ENCODE results near the gene NOSIP.

The NOSIP gene

DNA sequence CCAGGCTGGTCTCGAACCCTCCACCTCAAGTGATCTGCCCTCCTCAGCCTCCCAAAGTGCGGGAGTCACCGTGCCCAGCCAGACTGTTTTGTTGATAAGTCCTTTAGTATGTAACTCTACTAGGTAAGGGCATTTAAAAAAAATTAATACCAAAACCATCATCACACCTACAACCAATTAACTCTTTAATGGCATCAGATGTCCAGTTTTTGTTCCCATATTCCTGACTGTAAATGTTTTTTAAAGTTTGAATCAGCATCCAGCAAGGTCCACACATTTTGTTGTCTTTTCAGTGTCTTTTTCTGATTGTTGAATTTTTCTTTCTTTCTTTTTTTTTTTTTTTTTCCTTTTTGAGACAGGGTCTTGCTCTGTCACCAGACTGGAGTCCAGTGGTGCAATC, 62.3 kb downstream of the NOSIP start:
- no peak for TF ChIP-seq SIN3A (IDR thresholded peaks at IDR 0.05; ENCODE audit: borderline replicate concordance, insufficient read depth, low read length)
- no peak for TF ChIP-seq TAF1 (IDR thresholded peaks at IDR 0.05; ENCODE audit: borderline replicate concordance, insufficient read depth, low read length)
- TF ChIP-seq, protein P1, sequence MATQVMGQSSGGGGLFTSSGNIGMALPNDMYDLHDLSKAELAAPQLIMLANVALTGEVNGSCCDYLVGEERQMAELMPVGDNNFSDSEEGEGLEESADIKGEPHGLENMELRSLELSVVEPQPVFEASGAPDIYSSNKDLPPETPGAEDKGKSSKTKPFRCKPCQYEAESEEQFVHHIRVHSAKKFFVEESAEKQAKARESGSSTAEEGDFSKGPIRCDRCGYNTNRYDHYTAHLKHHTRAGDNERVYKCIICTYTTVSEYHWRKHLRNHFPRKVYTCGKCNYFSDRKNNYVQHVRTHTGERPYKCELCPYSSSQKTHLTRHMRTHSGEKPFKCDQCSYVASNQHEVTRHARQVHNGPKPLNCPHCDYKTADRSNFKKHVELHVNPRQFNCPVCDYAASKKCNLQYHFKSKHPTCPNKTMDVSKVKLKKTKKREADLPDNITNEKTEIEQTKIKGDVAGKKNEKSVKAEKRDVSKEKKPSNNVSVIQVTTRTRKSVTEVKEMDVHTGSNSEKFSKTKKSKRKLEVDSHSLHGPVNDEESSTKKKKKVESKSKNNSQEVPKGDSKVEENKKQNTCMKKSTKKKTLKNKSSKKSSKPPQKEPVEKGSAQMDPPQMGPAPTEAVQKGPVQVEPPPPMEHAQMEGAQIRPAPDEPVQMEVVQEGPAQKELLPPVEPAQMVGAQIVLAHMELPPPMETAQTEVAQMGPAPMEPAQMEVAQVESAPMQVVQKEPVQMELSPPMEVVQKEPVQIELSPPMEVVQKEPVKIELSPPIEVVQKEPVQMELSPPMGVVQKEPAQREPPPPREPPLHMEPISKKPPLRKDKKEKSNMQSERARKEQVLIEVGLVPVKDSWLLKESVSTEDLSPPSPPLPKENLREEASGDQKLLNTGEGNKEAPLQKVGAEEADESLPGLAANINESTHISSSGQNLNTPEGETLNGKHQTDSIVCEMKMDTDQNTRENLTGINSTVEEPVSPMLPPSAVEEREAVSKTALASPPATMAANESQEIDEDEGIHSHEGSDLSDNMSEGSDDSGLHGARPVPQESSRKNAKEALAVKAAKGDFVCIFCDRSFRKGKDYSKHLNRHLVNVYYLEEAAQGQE (IDR thresholded peaks at IDR 0.05; ENCODE audit: insufficient read depth in 1 of 2, low read depth in 2 of 2, low read length in 2 of 2), result no peak
- no peak for TF ChIP-seq FOXP2 (optimal IDR thresholded peaks at IDR 0.05; ENCODE audit: borderline replicate concordance, extremely low read depth, extremely low read length, insufficient read depth)
- no peak for TF ChIP-seq POLR2AphosphoS5 (IDR thresholded peaks at IDR 0.05; ENCODE audit: low read depth, low read length)

DNA sequence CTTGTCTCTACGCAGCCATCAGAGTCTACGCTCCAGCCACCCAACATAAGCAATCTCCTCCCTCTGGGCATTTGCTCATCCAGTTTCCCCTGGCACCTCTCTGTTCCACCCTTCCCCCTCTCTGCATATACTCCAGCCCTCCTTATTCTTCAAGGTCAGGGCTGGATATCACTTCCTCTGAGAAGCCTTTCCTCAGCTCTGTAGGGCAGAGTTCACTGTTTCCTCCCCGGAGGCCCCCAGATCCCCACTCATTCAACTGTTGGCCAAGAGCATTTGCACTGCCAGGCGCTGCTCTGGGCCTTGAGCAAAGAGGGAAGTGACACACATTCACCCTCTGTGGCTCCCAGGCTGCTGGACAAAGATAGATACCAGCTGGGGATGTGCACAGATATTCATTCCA, 64.6 kb downstream of the NOSIP start:
- no peak for TF ChIP-seq SIN3A (IDR thresholded peaks at IDR 0.05; ENCODE audit: borderline replicate concordance, insufficient read depth, low read length)
- no peak for TF ChIP-seq FOXP2 (optimal IDR thresholded peaks at IDR 0.05; ENCODE audit: borderline replicate concordance, extremely low read depth, extremely low read length, insufficient read depth)
- TF ChIP-seq POLR2AphosphoS5 (IDR thresholded peaks at IDR 0.05; ENCODE audit: low read depth, low read length), result no peak
- TF ChIP-seq, protein P1 (IDR thresholded peaks at IDR 0.05; ENCODE audit: insufficient read depth in 1 of 2, low read depth in 2 of 2, low read length in 2 of 2), result no peak
- TF ChIP-seq TAF1 (IDR thresholded peaks at IDR 0.05; ENCODE audit: borderline replicate concordance, insufficient read depth, low read length), result no peak

DNA sequence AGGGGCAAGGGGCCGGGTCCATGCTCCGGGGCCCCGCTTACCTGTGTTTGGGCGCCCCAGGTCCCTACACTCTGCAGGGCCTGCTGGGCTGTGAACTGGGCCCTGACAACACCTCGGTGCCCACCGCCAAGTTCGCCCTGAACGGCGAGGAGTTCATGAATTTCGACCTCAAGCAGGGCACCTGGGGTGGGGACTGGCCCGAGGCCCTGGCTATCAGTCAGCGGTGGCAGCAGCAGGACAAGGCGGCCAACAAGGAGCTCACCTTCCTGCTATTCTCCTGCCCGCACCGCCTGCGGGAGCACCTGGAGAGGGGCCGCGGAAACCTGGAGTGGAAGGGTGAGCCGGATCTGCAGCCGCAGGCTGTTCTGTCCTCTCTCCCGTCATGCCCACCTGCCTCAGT, 66.2 kb downstream of the NOSIP start:
- TF ChIP-seq POLR2AphosphoS5 (IDR thresholded peaks at IDR 0.05; ENCODE audit: low read depth, low read length), result no peak
- no peak for TF ChIP-seq TAF1 (IDR thresholded peaks at IDR 0.05; ENCODE audit: borderline replicate concordance, insufficient read depth, low read length)
- no peak for TF ChIP-seq FOXP2 (optimal IDR thresholded peaks at IDR 0.05; ENCODE audit: borderline replicate concordance, extremely low read depth, extremely low read length, insufficient read depth)
- TF ChIP-seq, protein P1 (IDR thresholded peaks at IDR 0.05; ENCODE audit: insufficient read depth in 1 of 2, low read depth in 2 of 2, low read length in 2 of 2), result no peak
- TF ChIP-seq SIN3A (IDR thresholded peaks at IDR 0.05; ENCODE audit: borderline replicate concordance, insufficient read depth, low read length), result no peak

DNA sequence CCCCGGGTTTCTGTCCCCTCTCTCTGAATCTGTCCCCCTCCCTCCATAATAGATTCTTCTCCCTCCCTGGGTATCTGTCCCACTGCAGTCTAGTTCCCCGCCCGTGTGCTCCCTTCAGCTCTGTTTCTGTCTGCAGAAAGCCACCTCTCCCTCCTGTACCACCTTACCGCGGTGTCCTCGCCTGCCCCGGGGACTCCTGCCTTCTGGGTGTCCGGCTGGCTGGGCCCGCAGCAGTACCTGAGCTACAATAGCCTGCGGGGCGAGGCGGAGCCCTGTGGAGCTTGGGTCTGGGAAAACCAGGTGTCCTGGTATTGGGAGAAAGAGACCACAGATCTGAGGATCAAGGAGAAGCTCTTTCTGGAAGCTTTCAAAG, 66.6 kb downstream of the NOSIP start:
- TF ChIP-seq, protein P1 (IDR thresholded peaks at IDR 0.05; ENCODE audit: insufficient read depth in 1 of 2, low read depth in 2 of 2, low read length in 2 of 2), result no peak
- no peak for TF ChIP-seq TAF1 (IDR thresholded peaks at IDR 0.05; ENCODE audit: borderline replicate concordance, insufficient read depth, low read length)
- TF ChIP-seq FOXP2 (optimal IDR thresholded peaks at IDR 0.05; ENCODE audit: borderline replicate concordance, extremely low read depth, extremely low read length, insufficient read depth), result no peak
- no peak for TF ChIP-seq POLR2AphosphoS5 (IDR thresholded peaks at IDR 0.05; ENCODE audit: low read depth, low read length)
- no peak for TF ChIP-seq SIN3A (IDR thresholded peaks at IDR 0.05; ENCODE audit: borderline replicate concordance, insufficient read depth, low read length)
